ENCODE results near the gene SLC8B1. TPM values are rescaled to one million over a fixed set of nuclear protein-coding genes. Genes with fewer than 3 reads are reported as not detected.

SLC8B1 gene
- total and polyA plus RNA-seq, 2 donors (not counting 1 experiment from before 2014, with no cell fraction given) = 16.7 to 16.8 TPM

DNA sequence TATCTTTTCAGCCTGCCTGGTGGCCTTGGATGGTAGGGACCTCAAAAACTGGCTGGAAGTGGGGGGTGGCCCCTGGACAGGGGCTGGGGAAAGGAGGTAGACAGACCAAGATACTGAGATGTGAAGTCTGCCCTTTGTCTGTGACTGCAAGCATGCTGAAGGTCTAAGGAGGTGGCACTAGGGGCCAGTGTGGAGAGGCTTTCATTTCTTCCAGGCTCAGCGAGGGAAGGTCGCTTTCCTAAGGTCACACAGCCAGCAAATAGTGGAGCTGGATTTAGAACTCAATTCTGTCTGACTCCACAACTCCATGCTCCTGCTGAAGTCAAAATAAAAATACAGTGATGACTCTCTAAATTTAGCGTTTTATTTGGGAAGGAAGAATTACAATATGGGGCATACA, 12.2 kb upstream of the SLC8B1 start:
- Histone ChIP-seq H3K79me2 (ENCODE audit: control insufficient read depth, insufficient read depth, low read length) (no peaks in the 10 kb centered on the region), H3K9me3 (ENCODE audit: control insufficient read depth, insufficient read depth, low read depth, low read length) (no peaks in the 10 kb centered on the region), H3K36me3 (ENCODE audit: control insufficient read depth, insufficient read depth, low read length) (no peaks in the 10 kb centered on the region), H3K4me3 (replicated peaks in 1 of 4; ENCODE audit: control extremely low read depth in 1 of 4, insufficient read depth in 1 of 4, low read depth in 3 of 4, low read length in 4 of 4) (no peak overlapping the region), H3K27ac (ENCODE audit: insufficient read depth, low read length) (no peak overlapping the region), H3K4me2 (ENCODE audit: extremely low read depth, insufficient read depth, low read length) (no peak overlapping the region), H4K20me1 (ENCODE audit: control insufficient read depth, extremely low read depth, insufficient read depth, low read length) (no peaks in the 10 kb centered on the region), H3K4me1 (ENCODE audit: control insufficient read depth, extremely low read depth, insufficient read depth, low read length) (no peaks in the 10 kb centered on the region), H3K27me3 (ENCODE audit: control insufficient read depth, insufficient read depth, low read length) (no peaks in the 10 kb centered on the region), H2AFZ (ENCODE audit: low read length) (no peak overlapping the region), H3K9ac (ENCODE audit: insufficient read depth, low read length) (no peak overlapping the region)
- TF ChIP-seq EZH2 (IDR thresholded peaks at IDR 0.05; ENCODE audit: low read length, missing control alignments) = no peak
- TF ChIP-seq, protein P1, sequence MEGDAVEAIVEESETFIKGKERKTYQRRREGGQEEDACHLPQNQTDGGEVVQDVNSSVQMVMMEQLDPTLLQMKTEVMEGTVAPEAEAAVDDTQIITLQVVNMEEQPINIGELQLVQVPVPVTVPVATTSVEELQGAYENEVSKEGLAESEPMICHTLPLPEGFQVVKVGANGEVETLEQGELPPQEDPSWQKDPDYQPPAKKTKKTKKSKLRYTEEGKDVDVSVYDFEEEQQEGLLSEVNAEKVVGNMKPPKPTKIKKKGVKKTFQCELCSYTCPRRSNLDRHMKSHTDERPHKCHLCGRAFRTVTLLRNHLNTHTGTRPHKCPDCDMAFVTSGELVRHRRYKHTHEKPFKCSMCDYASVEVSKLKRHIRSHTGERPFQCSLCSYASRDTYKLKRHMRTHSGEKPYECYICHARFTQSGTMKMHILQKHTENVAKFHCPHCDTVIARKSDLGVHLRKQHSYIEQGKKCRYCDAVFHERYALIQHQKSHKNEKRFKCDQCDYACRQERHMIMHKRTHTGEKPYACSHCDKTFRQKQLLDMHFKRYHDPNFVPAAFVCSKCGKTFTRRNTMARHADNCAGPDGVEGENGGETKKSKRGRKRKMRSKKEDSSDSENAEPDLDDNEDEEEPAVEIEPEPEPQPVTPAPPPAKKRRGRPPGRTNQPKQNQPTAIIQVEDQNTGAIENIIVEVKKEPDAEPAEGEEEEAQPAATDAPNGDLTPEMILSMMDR (conservative IDR thresholded peaks at IDR 0.05 in 1 of 2, IDR thresholded peaks at IDR 0.05 in 1 of 2; ENCODE audit: low read depth in 1 of 2, low read length in 2 of 2) = no peak
- no peak for DNase-seq (ENCODE audit: low read depth in 2 of 2)

DNA sequence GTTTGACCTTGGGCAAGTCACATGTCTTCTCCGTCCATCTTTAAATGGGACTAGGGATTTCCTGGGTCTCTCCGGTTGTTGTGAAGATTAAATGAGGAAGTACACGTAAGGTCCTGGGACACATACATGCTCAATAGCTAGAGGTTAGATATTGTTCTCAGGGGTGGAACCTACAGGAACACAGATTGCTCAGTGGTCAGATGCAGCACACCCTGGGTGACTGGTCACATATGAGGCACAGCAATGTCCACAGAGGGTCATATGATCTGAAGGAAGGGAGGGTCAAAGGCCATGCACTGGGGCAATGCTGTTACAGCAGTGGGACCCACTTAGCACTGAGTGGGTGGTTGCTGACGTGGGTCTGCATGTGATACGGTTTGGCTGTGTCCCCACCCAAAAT, 11.4 kb upstream of the SLC8B1 start:
- Histone ChIP-seq H3K4me1 (ENCODE audit: control insufficient read depth, extremely low read depth, insufficient read depth, low read length) (no peaks in the 10 kb centered on the region), H3K9ac (ENCODE audit: insufficient read depth, low read length) (no peak overlapping the region), H3K9me3 (ENCODE audit: control insufficient read depth, insufficient read depth, low read depth, low read length) (no peaks in the 10 kb centered on the region), H2AFZ (ENCODE audit: low read length) (no peak overlapping the region), H4K20me1 (ENCODE audit: control insufficient read depth, extremely low read depth, insufficient read depth, low read length) (no peaks in the 10 kb centered on the region), H3K36me3 (ENCODE audit: control insufficient read depth, insufficient read depth, low read length) (no peaks in the 10 kb centered on the region), H3K4me2 (ENCODE audit: extremely low read depth, insufficient read depth, low read length) (no peak overlapping the region), H3K27me3 (ENCODE audit: control insufficient read depth, insufficient read depth, low read length) (no peaks in the 10 kb centered on the region), H3K4me3 (replicated peaks in 1 of 4; ENCODE audit: control extremely low read depth in 1 of 4, insufficient read depth in 1 of 4, low read depth in 3 of 4, low read length in 4 of 4) (no peak overlapping the region), H3K27ac (ENCODE audit: insufficient read depth, low read length) (no peak overlapping the region), H3K79me2 (ENCODE audit: control insufficient read depth, insufficient read depth, low read length) (no peaks in the 10 kb centered on the region)
- no peak for DNase-seq (ENCODE audit: low read depth in 2 of 2)
- TF ChIP-seq, protein P1 (conservative IDR thresholded peaks at IDR 0.05 in 1 of 2, IDR thresholded peaks at IDR 0.05 in 1 of 2; ENCODE audit: low read depth in 1 of 2, low read length in 2 of 2) = no peak
- no peak for TF ChIP-seq EZH2 (IDR thresholded peaks at IDR 0.05; ENCODE audit: low read length, missing control alignments)

DNA sequence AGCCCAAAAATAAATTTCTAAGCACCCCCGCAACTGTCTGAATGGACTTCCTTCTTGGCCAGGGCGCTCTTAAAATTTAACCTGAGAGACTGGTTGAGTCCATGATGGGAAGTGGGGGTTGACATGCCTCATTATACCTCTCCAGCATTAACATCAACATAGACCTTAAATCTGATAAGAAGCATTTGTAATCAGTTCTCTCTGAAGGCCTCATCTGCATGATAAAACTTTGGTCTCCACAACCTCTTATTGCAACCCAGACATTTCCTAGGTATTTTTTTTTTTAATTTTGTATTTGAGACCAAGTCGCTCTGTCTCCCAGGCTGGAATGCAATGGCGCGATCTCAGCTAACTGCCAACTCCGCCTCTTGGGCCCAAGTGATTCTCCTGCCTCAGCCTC, 10.4 kb upstream of the SLC8B1 start:
- no peak overlapping the region for H3K4me3 ChIP-seq (replicated peaks in 1 of 4; ENCODE audit: control extremely low read depth in 1 of 4, insufficient read depth in 1 of 4, low read depth in 3 of 4, low read length in 4 of 4)
- no peak for TF ChIP-seq EZH2 (IDR thresholded peaks at IDR 0.05; ENCODE audit: low read length, missing control alignments)
- TF ChIP-seq, protein P1 (conservative IDR thresholded peaks at IDR 0.05 in 1 of 2, IDR thresholded peaks at IDR 0.05 in 1 of 2; ENCODE audit: low read depth in 1 of 2, low read length in 2 of 2) = no peak
- no peaks in the 10 kb centered on the region for H3K9me3 ChIP-seq (ENCODE audit: control insufficient read depth, insufficient read depth, low read depth, low read length)
- H2AFZ ChIP-seq (ENCODE audit: low read length) = no peak overlapping the region
- H3K79me2 ChIP-seq (ENCODE audit: control insufficient read depth, insufficient read depth, low read length) = no peaks in the 10 kb centered on the region
- no peaks in the 10 kb centered on the region for H3K36me3 ChIP-seq (ENCODE audit: control insufficient read depth, insufficient read depth, low read length)
- H3K4me1 ChIP-seq (ENCODE audit: control insufficient read depth, extremely low read depth, insufficient read depth, low read length) = no peaks in the 10 kb centered on the region
- no peak overlapping the region for H3K27ac ChIP-seq (ENCODE audit: insufficient read depth, low read length)
- no peaks in the 10 kb centered on the region for H4K20me1 ChIP-seq (ENCODE audit: control insufficient read depth, extremely low read depth, insufficient read depth, low read length)
- H3K9ac ChIP-seq (ENCODE audit: insufficient read depth, low read length) = no peak overlapping the region
- no peak for DNase-seq (ENCODE audit: low read depth in 2 of 2)
- H3K4me2 ChIP-seq (ENCODE audit: extremely low read depth, insufficient read depth, low read length) = no peak overlapping the region
- peaks cover 5% of the 10 kb centered on the region for H3K27me3 ChIP-seq (ENCODE audit: control insufficient read depth, insufficient read depth, low read length)

All from fibroblast of lung (primary cell).